Measurements from ENCODE around the gene PDE11A.

PDE11A gene

DNA sequence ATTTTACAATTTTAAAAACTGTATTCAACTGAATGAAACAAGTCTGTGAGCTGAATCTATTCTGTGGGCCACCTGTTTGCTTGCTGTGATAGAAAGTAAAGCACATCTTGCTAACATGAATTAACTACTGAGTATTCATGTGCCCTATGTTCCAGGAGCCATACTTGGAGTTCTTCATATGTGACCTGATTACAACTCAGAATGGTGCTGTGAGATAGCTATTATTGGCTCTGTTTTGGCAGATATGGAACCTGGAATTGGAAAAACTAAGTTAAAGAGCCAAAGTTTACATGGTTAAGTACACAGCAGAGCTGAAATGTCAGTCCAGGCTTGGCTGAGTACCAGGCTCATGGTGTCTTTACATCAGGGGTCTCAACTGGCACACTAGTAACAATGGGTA is 426.3 kb downstream of the PDE11A start:
- TF ChIP-seq, protein P1, sequence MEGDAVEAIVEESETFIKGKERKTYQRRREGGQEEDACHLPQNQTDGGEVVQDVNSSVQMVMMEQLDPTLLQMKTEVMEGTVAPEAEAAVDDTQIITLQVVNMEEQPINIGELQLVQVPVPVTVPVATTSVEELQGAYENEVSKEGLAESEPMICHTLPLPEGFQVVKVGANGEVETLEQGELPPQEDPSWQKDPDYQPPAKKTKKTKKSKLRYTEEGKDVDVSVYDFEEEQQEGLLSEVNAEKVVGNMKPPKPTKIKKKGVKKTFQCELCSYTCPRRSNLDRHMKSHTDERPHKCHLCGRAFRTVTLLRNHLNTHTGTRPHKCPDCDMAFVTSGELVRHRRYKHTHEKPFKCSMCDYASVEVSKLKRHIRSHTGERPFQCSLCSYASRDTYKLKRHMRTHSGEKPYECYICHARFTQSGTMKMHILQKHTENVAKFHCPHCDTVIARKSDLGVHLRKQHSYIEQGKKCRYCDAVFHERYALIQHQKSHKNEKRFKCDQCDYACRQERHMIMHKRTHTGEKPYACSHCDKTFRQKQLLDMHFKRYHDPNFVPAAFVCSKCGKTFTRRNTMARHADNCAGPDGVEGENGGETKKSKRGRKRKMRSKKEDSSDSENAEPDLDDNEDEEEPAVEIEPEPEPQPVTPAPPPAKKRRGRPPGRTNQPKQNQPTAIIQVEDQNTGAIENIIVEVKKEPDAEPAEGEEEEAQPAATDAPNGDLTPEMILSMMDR (IDR thresholded peaks at IDR 0.05), result no peak

DNA sequence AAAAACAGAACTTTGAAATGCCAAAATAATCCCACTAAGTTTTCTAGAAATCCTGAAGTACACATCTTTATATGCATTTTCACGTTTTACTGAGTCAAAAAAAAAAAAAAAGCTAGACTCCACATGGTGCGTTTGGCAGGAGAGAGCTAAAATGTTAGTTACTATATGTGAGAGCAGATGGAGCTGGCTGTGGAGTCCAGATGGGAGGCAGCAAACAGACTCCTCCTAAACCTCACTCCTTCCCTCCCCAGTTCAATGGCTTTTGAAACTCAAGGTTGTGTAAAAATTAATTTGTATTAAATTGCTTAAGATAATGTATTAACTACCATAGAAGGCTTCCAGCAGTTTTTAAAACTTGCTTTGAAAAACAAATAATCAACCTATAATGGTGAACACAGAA is 431.2 kb downstream of the PDE11A start:
- Histone ChIP-seq H3K36me3 (ENCODE audit: control insufficient read depth, insufficient read depth, low read length) (no peaks in the 10 kb centered on the region), H3K4me3 (ENCODE audit: low read depth, low read length) (no peak overlapping the region), H3K9me3 (ENCODE audit: control insufficient read depth, low read length) (no peaks in the 10 kb centered on the region), H3K4me1 (no peaks in the 10 kb centered on the region), H3K79me2 (no peaks in the 10 kb centered on the region), H2AFZ (no peak overlapping the region), H3K9ac (no peak overlapping the region), H3K27me3 (ENCODE audit: control insufficient read depth, insufficient read depth, low read length) (no peaks in the 10 kb centered on the region), H3K27ac (no peak overlapping the region), H3K4me2 (ENCODE audit: low read length) (no peak overlapping the region)
- TF ChIP-seq, protein P1 (IDR thresholded peaks at IDR 0.05), result no peak

More for the DNA sequence above, 426.3 kb downstream of the PDE11A start:
- H3K4me3 ChIP-seq (ENCODE audit: low read depth, low read length), result no peak overlapping the region
- no peak overlapping the region for H3K4me2 ChIP-seq (ENCODE audit: low read length)
- no peak overlapping the region for H2AFZ ChIP-seq
- H3K4me1 ChIP-seq, result no peaks in the 10 kb centered on the region
- H3K27me3 ChIP-seq (ENCODE audit: control insufficient read depth, insufficient read depth, low read length), result no peaks in the 10 kb centered on the region
- H3K79me2 ChIP-seq, result no peaks in the 10 kb centered on the region
- H3K27ac ChIP-seq, result no peak overlapping the region
- no peaks in the 10 kb centered on the region for H3K9me3 ChIP-seq (ENCODE audit: control insufficient read depth, low read length)
- H3K9ac ChIP-seq, result no peak overlapping the region
- H3K36me3 ChIP-seq (ENCODE audit: control insufficient read depth, insufficient read depth, low read length), result no peaks in the 10 kb centered on the region

DNA sequence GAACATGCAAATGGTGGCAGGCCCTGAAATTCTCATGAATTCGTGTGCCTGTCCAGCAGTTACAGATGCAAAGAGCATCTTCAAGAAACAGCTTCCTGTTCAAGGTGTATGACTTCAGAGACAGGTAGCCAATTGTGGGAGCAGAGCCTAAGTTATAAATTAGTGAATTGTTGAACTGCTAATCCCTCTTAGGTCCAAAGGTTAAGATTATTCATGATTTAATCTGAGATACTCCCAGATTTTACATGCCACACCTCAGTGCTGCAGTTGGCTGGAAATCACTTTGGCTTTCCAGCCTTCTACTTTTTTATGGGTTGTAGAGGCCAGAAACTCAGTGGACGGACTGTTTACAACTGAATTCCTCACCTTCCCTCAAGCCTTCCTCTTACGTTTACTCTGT is 432.2 kb downstream of the PDE11A start:
- Histone ChIP-seq H3K4me2 (ENCODE audit: low read length) (no peak overlapping the region), H3K4me1 (no peaks in the 10 kb centered on the region), H3K79me2 (no peaks in the 10 kb centered on the region), H3K27me3 (ENCODE audit: control insufficient read depth, insufficient read depth, low read length) (no peaks in the 10 kb centered on the region), H2AFZ (no peak overlapping the region), H3K4me3 (ENCODE audit: low read depth, low read length) (no peak overlapping the region), H3K9me3 (ENCODE audit: control insufficient read depth, low read length) (no peaks in the 10 kb centered on the region), H3K27ac (no peak overlapping the region), H3K36me3 (ENCODE audit: control insufficient read depth, insufficient read depth, low read length) (no peaks in the 10 kb centered on the region), H3K9ac (no peak overlapping the region)
- TF ChIP-seq, protein P1 (IDR thresholded peaks at IDR 0.05), result no peak

DNA sequence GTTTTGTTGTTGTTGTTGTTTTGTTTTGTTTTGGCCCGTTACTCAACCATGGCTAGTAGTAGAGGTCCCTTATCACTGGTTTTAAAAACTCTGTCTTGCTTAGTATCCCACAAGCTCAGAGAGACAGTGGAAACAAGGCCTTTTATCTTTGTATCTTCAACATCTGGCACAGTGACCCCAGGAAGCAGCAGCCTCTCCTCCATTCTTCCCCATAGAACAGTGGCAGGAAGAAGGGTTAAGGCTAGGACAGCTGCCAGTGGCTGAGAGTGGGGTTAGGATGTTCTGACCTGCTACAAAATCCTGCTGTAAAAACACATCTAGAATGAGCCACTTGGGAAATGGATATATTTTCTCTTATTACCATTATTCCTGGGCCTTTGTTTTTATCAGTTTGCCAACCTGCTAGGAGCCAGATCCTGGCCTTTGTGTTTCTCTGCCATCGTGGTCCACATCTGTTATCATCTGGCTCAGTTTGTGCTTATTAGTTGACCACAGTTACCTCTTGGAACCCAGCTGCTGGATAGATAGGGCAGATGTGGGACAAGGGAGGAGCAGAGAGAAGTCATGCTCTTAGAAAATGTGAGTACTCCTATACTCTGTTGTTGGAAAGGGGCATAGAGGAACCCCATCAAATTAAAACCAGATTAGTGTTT is 433.2 kb downstream of the PDE11A start:
- Histone ChIP-seq H3K79me2 (no peaks in the 10 kb centered on the region), H3K4me3 (ENCODE audit: low read depth, low read length) (no peak overlapping the region), H3K27ac (no peak overlapping the region), H3K36me3 (ENCODE audit: control insufficient read depth, insufficient read depth, low read length) (no peaks in the 10 kb centered on the region), H3K4me1 (no peaks in the 10 kb centered on the region), H3K9me3 (ENCODE audit: control insufficient read depth, low read length) (no peaks in the 10 kb centered on the region), H2AFZ (no peak overlapping the region), H3K9ac (no peak overlapping the region), H3K27me3 (ENCODE audit: control insufficient read depth, insufficient read depth, low read length) (no peaks in the 10 kb centered on the region), H3K4me2 (ENCODE audit: low read length) (no peak overlapping the region)
- TF ChIP-seq, protein P1 (IDR thresholded peaks at IDR 0.05), result no peak

DNA sequence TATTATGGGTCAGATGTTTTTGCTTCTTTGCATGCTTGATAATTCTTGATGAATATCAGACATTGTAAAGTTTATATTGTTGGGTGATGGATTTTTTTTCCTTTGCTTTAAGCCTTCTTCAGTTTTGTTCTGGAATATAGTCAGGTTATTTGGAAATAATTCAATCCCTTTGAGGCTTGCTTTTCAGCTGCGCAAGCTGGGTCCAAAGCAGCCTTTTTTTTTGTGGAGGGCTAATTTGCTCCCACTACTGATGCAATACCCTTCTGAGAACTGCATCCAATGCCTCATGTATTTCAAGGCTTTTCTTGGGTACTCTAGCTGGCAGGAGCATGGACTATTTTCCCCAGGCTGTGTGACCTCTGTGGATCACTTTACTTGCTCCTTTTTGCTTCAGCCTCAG is 434.1 kb downstream of the PDE11A start:
- H3K27me3 ChIP-seq (ENCODE audit: control insufficient read depth, insufficient read depth, low read length), result no peaks in the 10 kb centered on the region
- H3K36me3 ChIP-seq (ENCODE audit: control insufficient read depth, insufficient read depth, low read length), result no peaks in the 10 kb centered on the region
- no peak overlapping the region for H3K9ac ChIP-seq
- H3K27ac ChIP-seq, result no peak overlapping the region
- no peaks in the 10 kb centered on the region for H3K79me2 ChIP-seq
- H2AFZ ChIP-seq, result no peak overlapping the region
- no peaks in the 10 kb centered on the region for H3K4me1 ChIP-seq
- H3K4me2 ChIP-seq (ENCODE audit: low read length), result no peak overlapping the region
- TF ChIP-seq, protein P1 (IDR thresholded peaks at IDR 0.05), result no peak
- no peak overlapping the region for H3K4me3 ChIP-seq (ENCODE audit: low read depth, low read length)
- H3K9me3 ChIP-seq (ENCODE audit: control insufficient read depth, low read length), result no peaks in the 10 kb centered on the region

Data from parathyroid adenoma (tissue), 2 donors.